GM18517 (cell line): ENCODE measurements around the gene ERP29.
"Not testable (repeated sequence)": the region's sequence is repeated elsewhere in the genome, so short reads cannot be mapped to it uniquely, and the experiment has no call there.

Experiments
- ATAC-seq: cut with Tn5 transposase; IDR thresholded peaks from one replicate; pipeline ENCODE4 v1.9.1; 2021; ENCODE audit warnings: mild to moderate bottlenecking, moderate library complexity; ENCODE audit not compliant: unreplicated experiment

ERP29 gene

GRCh38 chr12:112012775-112013600 lies at the start of gene ERP29, which contains the start of gene TMEM116:
Gene ERP29, plus strand, starts transcription at chr12:112013426. Its CDS starts 40 bp downstream, at chr12:112013466.
Gene TMEM116, minus strand, starts transcription at chr12:112013165. Its CDS starts 7,895 bp downstream, at chr12:112005270.
- ATAC-seq: peak; percentile 64

GRCh38 chr12:111964935-111965334 lies 48.3 kb upstream of the ERP29 start:
- ATAC-seq: no peak

DNA sequence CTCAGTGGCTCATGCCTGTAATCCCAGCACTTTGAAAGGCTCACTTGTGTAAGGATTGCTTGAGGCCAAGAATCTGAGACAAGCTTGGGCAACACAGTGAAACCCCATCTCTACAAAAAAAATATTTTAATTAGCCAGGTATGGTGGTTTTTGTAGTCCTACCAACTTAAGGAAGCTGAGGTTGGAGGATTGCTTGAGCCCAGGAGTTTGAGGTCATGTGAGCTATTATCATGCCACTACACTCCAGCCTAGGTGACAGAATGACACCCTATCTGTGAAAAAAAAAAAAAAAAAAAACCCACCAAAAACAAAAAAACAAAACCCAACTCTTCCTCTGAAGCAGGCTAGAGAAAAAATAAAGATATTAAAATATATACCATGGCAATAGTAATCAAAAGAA lies 41.4 kb upstream of the ERP29 start:
- ATAC-seq: no peak

- no peak for ATAC-seq
Observed at GRCh38 chr12:111975161-111975931, 37.9 kb upstream of the ERP29 start.

DNA sequence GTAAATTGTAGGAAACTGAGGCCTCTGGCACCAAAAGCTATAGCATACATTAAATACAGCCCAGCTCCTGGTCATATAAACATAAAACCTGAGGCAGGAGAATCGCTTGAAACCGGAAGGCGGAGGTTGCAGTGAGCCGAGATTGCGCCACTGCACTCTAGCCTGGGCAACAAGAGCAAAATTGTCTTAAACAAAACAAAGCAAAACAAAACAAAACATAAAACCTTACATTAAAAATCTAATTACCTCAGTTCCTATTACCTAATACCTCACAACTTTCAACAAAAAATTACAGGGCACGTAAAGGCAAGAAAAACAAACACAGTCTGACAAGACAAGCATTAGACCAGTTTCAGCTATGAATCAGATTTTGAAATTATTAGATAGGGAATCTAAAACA lies 36.9 kb upstream of the ERP29 start:
- ATAC-seq: no peak

DNA sequence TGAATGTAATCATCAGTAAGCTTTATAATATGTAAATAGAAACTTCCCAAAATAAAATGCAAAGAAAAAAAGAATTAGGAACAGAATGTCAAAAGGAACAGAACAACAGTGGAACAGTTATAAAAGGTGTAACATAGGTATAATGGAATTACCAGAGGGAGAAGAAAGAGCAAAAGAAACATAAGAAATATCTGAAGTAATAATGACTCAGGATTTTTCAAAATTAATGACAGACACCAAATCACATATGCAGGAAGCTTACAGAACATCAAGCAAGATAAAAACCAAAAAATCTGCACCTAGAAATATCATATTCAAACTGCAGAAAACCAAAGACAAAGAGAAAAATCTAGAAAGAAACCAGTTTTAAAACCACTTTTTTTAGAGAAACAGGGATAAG lies 36.4 kb upstream of the ERP29 start:
- no peak for ATAC-seq

GRCh38 chr12:111978545-111978944 lies 34.7 kb upstream of the ERP29 start:
- no peak for ATAC-seq

- ATAC-seq: no peak
Observed at GRCh38 chr12:111980598-111980997, 32.6 kb upstream of the ERP29 start.

- ATAC-seq: no peak
Observed at GRCh38 chr12:111981987-111982386, 31.2 kb upstream of the ERP29 start.

DNA sequence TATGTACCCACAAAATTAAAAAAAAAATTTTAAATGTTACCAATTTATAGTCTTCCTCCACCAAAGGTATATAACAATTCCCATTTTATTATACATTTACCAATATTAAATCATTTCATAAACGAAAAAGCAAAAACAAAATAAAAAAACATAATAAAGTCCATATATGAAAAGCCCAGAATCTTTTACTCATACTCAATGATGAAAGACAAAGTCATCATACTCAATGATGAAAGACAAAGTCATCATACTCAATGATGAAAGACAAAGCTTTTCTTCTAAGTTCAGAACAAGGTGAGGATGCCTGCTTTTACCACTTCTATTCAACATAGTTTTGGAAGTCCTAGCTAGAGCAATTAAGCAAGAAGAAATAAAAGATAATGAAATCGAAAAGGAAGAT lies 28.4 kb upstream of the ERP29 start:
- ATAC-seq: no peak

- no peak for ATAC-seq
Observed at GRCh38 chr12:111991535-111991934, 21.7 kb upstream of the ERP29 start.

- ATAC-seq: no peak
Observed at GRCh38 chr12:111991946-111992345, 21.3 kb upstream of the ERP29 start.

- ATAC-seq: no peak
Observed at GRCh38 chr12:111992464-111992863, 20.8 kb upstream of the ERP29 start.

DNA sequence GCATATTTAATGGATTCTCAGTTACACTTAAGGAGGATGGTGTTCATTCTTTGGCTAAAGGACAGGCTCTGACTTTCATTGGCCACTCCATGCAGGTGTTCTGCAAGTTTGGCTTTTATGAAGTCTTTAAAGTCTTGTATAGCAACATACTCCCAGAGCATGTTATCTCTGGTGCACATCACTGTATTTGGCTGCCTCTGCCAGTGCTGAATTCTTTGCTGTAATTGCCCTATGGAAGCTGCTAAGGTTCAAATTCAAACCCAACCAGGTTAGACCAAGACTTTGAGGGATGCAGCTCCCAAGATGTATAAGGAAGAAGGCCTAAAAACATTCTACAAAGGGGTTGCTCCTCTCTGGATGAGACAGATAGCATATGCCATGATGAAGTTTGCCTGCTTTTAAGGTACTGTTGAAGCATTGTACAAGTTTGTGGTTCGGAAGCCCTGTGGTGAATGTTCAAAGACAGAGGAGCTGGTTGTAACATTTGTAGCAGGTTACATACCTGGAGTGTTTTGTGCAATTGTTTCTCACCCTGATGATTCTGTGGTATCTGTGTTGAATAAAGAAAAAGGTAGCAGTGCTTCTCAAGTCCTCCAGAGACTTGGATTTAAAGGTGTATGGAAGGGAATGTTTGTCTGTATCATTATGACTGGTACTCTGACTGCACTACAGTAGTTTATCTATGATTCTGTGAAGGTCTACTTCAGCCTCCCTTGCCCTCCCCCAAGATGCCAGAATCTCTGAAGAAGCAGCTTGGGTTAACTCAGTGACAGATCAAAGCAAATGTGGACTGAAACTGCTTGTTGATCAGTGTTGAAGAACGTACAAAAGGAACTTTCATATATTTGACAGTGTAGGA lies 19.7 kb upstream of the ERP29 start:
- no peak for ATAC-seq

- ATAC-seq: not testable (repeated sequence)
Observed at GRCh38 chr12:111994211-111995111, 18.8 kb upstream of the ERP29 start.

DNA sequence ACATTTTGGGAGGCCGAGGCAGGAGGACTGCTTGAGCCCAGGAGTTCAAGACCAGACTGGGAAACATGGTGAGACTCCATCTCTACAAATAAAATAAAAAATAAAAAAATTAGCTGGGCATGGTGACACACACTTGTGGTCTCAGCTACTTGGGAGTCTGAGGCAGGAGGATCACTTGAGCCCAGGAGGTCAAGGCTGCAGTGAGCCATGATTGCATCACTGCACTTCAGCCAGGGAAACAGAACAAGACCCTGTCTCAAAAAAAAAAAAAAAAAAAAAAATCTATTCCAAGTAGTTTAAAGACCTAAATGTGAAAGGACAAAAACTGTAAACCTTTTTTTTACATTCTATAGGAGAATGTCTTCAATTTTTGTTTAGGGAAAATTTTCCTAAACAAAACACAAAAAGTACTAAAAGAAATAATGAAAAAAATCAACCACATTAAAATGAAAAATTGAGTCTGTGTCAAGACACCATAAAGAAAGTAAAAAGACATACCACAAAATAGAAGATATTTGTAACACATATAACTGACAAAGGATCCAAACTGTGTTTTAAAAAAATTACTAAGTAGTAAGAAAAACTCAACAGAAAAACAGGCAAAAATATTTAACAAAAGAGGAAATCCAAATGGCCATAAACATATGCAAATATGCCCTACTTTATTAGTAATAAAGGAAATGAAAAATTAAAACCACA lies 17.3 kb upstream of the ERP29 start:
- ATAC-seq: no peak

- no peak for ATAC-seq
Observed at GRCh38 chr12:111997300-111997699, 15.9 kb upstream of the ERP29 start.

DNA sequence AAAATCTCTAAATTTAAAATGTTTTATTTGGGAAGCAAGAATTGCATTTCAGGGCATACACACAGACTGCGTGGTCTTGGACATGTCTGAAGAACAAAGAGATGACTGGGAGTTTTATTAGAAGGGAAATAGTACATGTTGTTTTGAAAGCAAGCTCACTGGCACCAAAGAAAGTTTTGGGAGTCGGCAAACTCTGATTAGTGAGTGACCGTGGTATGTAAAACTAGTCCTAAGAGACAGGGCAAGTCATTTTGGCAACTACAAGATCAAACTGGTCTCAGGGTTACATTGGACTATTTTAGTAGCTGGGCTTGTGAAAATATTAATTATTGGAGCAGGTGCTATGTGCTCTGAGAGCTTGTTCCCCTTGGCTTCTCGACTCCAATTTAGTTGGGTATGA lies 15.2 kb upstream of the ERP29 start:
- no peak for ATAC-seq

DNA sequence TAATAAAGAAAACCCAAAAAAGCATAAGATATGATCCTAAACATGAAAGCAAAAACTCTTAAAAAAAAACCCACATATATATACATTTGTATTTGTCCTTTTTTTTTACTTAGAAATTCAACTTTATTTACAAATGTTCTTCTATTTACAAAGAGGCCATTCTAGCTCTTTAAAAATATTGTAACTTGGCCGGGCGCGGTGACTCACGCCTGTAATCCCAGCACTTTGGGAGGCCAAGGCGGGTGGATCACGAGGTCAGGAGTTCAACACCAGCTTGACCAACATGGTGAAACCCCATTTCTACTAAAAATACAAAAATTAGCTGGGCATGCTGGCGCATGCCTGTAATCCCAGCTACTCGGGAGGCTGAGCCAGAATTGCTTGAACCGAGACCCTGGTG lies 14.1 kb upstream of the ERP29 start:
- ATAC-seq: not testable (repeated sequence)
